Measurements from ENCODE around the gene GFOD2. TPM values are rescaled to one million over a fixed set of nuclear protein-coding genes. Genes with fewer than 3 reads are reported as not detected.

Gene GFOD2
- total RNA-seq: 15.4 and 16.1 TPM in 2 replicates

GRCh38 chr16:67719048-67719777 lies at the start of gene GFOD2:
Gene GFOD2, minus strand, starts transcription at chr16:67719316. Its CDS starts 33,601 bp downstream, at chr16:67685715.

GRCh38 chr16:67666559-67667452 lies 52.3 kb downstream of the GFOD2 start, which contains the start of the genes C16orf86 and ENKD1:
Gene C16orf86, plus strand, starts transcription at chr16:67666814. Its CDS starts 157 bp downstream, at chr16:67666971.
Gene ENKD1, minus strand, starts transcription at chr16:67666750. Its CDS starts 308 bp downstream, at chr16:67666442.

GRCh38 chr16:67660564-67661028 lies 58.5 kb downstream of the GFOD2 start, which contains the start of gene PARD6A:
Gene PARD6A, plus strand, starts transcription at chr16:67660960. Its CDS starts 79 bp downstream, at chr16:67661039.

GRCh38 chr16:67659675-67660563 lies 59.2 kb downstream of the GFOD2 start, which contains the start of gene ACD:
Gene ACD, minus strand, starts transcription at chr16:67660260. Its CDS starts 40 bp downstream, at chr16:67660220.

Other genes with a start within 250 kb of the GFOD2 start
- 181 and 219 TPM in 2 replicates for gene ATP6V0D1, start 238.2 kb downstream of the GFOD2 start, total RNA-seq
- not detected in 2 replicates for gene AGRP, start 235.8 kb downstream of the GFOD2 start, total RNA-seq
- 39.4 and 47.1 TPM in 2 replicates for gene RIPOR1, start 190.5 kb downstream of the GFOD2 start, total RNA-seq
- 17.7 and 27.5 TPM in 2 replicates for gene CTCF, start 156.8 kb downstream of the GFOD2 start, total RNA-seq
- under 0.01 and 0.29 TPM in 2 replicates for gene CARMIL2, start 74.2 kb downstream of the GFOD2 start, total RNA-seq
- 15.4 and 16.7 TPM in 2 replicates for gene ACD, start 59.1 kb downstream of the GFOD2 start, total RNA-seq
- gene PARD6A, start 58.4 kb downstream of the GFOD2 start, total RNA-seq: 0.44 and 2.5 TPM in 2 replicates
- gene ENKD1, start 52.6 kb downstream of the GFOD2 start, total RNA-seq: 18.2 and 21.8 TPM in 2 replicates
- 9.6 and 13.7 TPM in 2 replicates for gene C16orf86, start 52.5 kb downstream of the GFOD2 start, total RNA-seq
- gene RANBP10, start 87.2 kb upstream of the GFOD2 start, total RNA-seq: 4.9 and 7.8 TPM in 2 replicates
- 0.73 and 1.3 TPM in 2 replicates for gene TSNAXIP1, start 87.6 kb upstream of the GFOD2 start, total RNA-seq
- gene THAP11, start 123.0 kb upstream of the GFOD2 start, total RNA-seq: 32.6 and 58.1 TPM in 2 replicates
- 141 and 205 TPM in 2 replicates for gene NUTF2, start 127.6 kb upstream of the GFOD2 start, total RNA-seq
- 35.6 and 36.1 TPM in 2 replicates for gene CENPT, start 128.4 kb upstream of the GFOD2 start, total RNA-seq
- gene EDC4, start 153.7 kb upstream of the GFOD2 start, total RNA-seq: 61.5 and 67.2 TPM in 2 replicates
- 0.73 TPM in 1 of 2 replicates, not detected in the other for gene NRN1L, start 165.6 kb upstream of the GFOD2 start, total RNA-seq
- 14.5 and 18.5 TPM in 2 replicates for gene PSKH1, start 173.9 kb upstream of the GFOD2 start, total RNA-seq
- 0.33 and 0.44 TPM in 2 replicates for gene CTRL, start 212.5 kb upstream of the GFOD2 start, total RNA-seq
- 56.1 and 69.8 TPM in 2 replicates for gene PSMB10, start 217.5 kb upstream of the GFOD2 start, total RNA-seq
- 7.6 and 12.4 TPM in 2 replicates for gene LCAT, start 224.8 kb upstream of the GFOD2 start, total RNA-seq
- gene SLC12A4, start 249.3 kb upstream of the GFOD2 start, total RNA-seq: 78.1 and 109 TPM in 2 replicates